Measurements from ENCODE around the gene FAR1.
"Not testable (repeated sequence)": the region's sequence is repeated elsewhere in the genome, so short reads cannot be mapped to it uniquely, and the experiment has no call there.

- TF ChIP-seq, protein P1, sequence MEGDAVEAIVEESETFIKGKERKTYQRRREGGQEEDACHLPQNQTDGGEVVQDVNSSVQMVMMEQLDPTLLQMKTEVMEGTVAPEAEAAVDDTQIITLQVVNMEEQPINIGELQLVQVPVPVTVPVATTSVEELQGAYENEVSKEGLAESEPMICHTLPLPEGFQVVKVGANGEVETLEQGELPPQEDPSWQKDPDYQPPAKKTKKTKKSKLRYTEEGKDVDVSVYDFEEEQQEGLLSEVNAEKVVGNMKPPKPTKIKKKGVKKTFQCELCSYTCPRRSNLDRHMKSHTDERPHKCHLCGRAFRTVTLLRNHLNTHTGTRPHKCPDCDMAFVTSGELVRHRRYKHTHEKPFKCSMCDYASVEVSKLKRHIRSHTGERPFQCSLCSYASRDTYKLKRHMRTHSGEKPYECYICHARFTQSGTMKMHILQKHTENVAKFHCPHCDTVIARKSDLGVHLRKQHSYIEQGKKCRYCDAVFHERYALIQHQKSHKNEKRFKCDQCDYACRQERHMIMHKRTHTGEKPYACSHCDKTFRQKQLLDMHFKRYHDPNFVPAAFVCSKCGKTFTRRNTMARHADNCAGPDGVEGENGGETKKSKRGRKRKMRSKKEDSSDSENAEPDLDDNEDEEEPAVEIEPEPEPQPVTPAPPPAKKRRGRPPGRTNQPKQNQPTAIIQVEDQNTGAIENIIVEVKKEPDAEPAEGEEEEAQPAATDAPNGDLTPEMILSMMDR (IDR thresholded peaks at IDR 0.05; ENCODE audit: poor library complexity, severe bottlenecking) = not testable (repeated sequence)
- not testable (repeated sequence) for TF ChIP-seq EZH2 (IDR thresholded peaks at IDR 0.05; ENCODE audit: borderline replicate concordance, insufficient read depth, low read length, poor library complexity, severe bottlenecking); TAF1 (IDR thresholded peaks at IDR 0.05; ENCODE audit: low read depth)
Observed at GRCh38 chr11:13626818-13627217, 41.6 kb upstream of the FAR1 start.
